NCI-H187 (cell line): ENCODE results near the gene MARCHF4.

ENCODE experiments used
- DNase-seq, 2 experiments: peaks; one replicate each; lab custom pipeline; 2025; lab: John Stamatoyannopoulos, UW

MARCHF4 gene

GRCh38 chr2:216349366-216349765, 22.9 kb downstream of the MARCHF4 start:
- no peak for DNase-seq

GRCh38 chr2:216348756-216349308, 23.5 kb downstream of the MARCHF4 start:
- DNase-seq, result no peak

GRCh38 chr2:216346781-216347180, 25.5 kb downstream of the MARCHF4 start:
- no peak for DNase-seq

GRCh38 chr2:216345846-216346245, 26.4 kb downstream of the MARCHF4 start:
- DNase-seq, result no peak

GRCh38 chr2:216344950-216345300, 27.4 kb downstream of the MARCHF4 start:
- DNase-seq, result no peak

- no peak for DNase-seq
Observed at GRCh38 chr2:216344206-216344949, 27.9 kb downstream of the MARCHF4 start.

- DNase-seq, result no peak
Observed at GRCh38 chr2:216343221-216343980, 28.9 kb downstream of the MARCHF4 start.

- DNase-seq, result no peak
Observed at GRCh38 chr2:216341121-216341520, 31.2 kb downstream of the MARCHF4 start.

GRCh38 chr2:216340280-216340631, 32.0 kb downstream of the MARCHF4 start:
- DNase-seq, result no peak

- DNase-seq, result peak in 1 of 2 experiments; percentile 30
Observed at GRCh38 chr2:216339456-216340279, 32.6 kb downstream of the MARCHF4 start.

- DNase-seq, result no peak
Observed at GRCh38 chr2:216335252-216335651, 37.0 kb downstream of the MARCHF4 start.

GRCh38 chr2:216328347-216328746, 43.9 kb downstream of the MARCHF4 start:
- no peak for DNase-seq

- DNase-seq, result no peak
Observed at GRCh38 chr2:216327447-216327935, 44.8 kb downstream of the MARCHF4 start.
